ENCODE data around the gene TESMIN.

TESMIN gene

GRCh38 chr11:68751331-68751856 is at the start of gene TESMIN:
Gene TESMIN (minus strand): TSS chr11:68751520. CDS start chr11:68750660, 860 bp downstream.
- DNase-seq (ENCODE audit: low read depth in 2 of 2, low spot score in 1 of 2): peak; percentile 87 to 93

- peak in 1 of 2 donors; percentile 6 for DNase-seq (ENCODE audit: low read depth in 2 of 2, low spot score in 1 of 2)
Observed at GRCh38 chr11:68798221-68798813, 47.0 kb upstream of the TESMIN start.

- no peak for DNase-seq (ENCODE audit: low read depth in 2 of 2, low spot score in 1 of 2)
Observed at GRCh38 chr11:68796801-68797200, 45.5 kb upstream of the TESMIN start.

- no peak for DNase-seq (ENCODE audit: low read depth in 2 of 2, low spot score in 1 of 2)
Observed at GRCh38 chr11:68792400-68792966, 41.2 kb upstream of the TESMIN start.

GRCh38 chr11:68784653-68785052 is 33.3 kb upstream of the TESMIN start:
- DNase-seq (ENCODE audit: low read depth in 2 of 2, low spot score in 1 of 2): no peak

- no peak for DNase-seq (ENCODE audit: low read depth in 2 of 2, low spot score in 1 of 2)
Observed at GRCh38 chr11:68783216-68783821, 32.0 kb upstream of the TESMIN start.

GRCh38 chr11:68782711-68783110 is 31.4 kb upstream of the TESMIN start:
- no peak for DNase-seq (ENCODE audit: low read depth in 2 of 2, low spot score in 1 of 2)

GRCh38 chr11:68780829-68781228 is 29.5 kb upstream of the TESMIN start:
- no peak for DNase-seq (ENCODE audit: low read depth in 2 of 2, low spot score in 1 of 2)

- no peak for DNase-seq (ENCODE audit: low read depth in 2 of 2, low spot score in 1 of 2)
Observed at GRCh38 chr11:68778205-68778604, 26.9 kb upstream of the TESMIN start.

- DNase-seq (ENCODE audit: low read depth in 2 of 2, low spot score in 1 of 2): no peak
Observed at GRCh38 chr11:68776442-68777235, 25.3 kb upstream of the TESMIN start.

- DNase-seq (ENCODE audit: low read depth in 2 of 2, low spot score in 1 of 2): no peak
Observed at GRCh38 chr11:68775951-68776388, 24.6 kb upstream of the TESMIN start.

GRCh38 chr11:68774194-68774585 is 22.9 kb upstream of the TESMIN start:
- no peak for DNase-seq (ENCODE audit: low read depth in 2 of 2, low spot score in 1 of 2)

GRCh38 chr11:68773521-68774193 is 22.3 kb upstream of the TESMIN start:
- no peak for DNase-seq (ENCODE audit: low read depth in 2 of 2, low spot score in 1 of 2)

- DNase-seq (ENCODE audit: low read depth in 2 of 2, low spot score in 1 of 2): no peak
Observed at GRCh38 chr11:68772936-68773335, 21.6 kb upstream of the TESMIN start.

GRCh38 chr11:68770781-68771180 is 19.5 kb upstream of the TESMIN start:
- DNase-seq (ENCODE audit: low read depth in 2 of 2, low spot score in 1 of 2): no peak

- no peak for DNase-seq (ENCODE audit: low read depth in 2 of 2, low spot score in 1 of 2)
Observed at GRCh38 chr11:68767672-68768071, 16.4 kb upstream of the TESMIN start.

- no peak for DNase-seq (ENCODE audit: low read depth in 2 of 2, low spot score in 1 of 2)
Observed at GRCh38 chr11:68766786-68767185, 15.5 kb upstream of the TESMIN start.

GRCh38 chr11:68764746-68765145 is 13.4 kb upstream of the TESMIN start:
- no peak for DNase-seq (ENCODE audit: low read depth in 2 of 2, low spot score in 1 of 2)

GRCh38 chr11:68763926-68764657 is 12.8 kb upstream of the TESMIN start:
- DNase-seq (ENCODE audit: low read depth in 2 of 2, low spot score in 1 of 2): no peak

- DNase-seq (ENCODE audit: low read depth in 2 of 2, low spot score in 1 of 2): no peak
Observed at GRCh38 chr11:68763181-68763721, 11.9 kb upstream of the TESMIN start.

Measured in stimulated activated CD8-positive, alpha-beta memory T cell treated with anti-CD3 and anti-CD28 coated beads, Interleukin-4, amount 100 ng/mL, for 1 hour (primary cell).